ENCODE results near the gene GLRA3. TPM values are rescaled to one million over a fixed set of nuclear protein-coding genes. Genes with fewer than 3 reads are reported as not detected.

The GLRA3 gene
- total RNA-seq, 1 donor from 2014 or later: not detected

DNA sequence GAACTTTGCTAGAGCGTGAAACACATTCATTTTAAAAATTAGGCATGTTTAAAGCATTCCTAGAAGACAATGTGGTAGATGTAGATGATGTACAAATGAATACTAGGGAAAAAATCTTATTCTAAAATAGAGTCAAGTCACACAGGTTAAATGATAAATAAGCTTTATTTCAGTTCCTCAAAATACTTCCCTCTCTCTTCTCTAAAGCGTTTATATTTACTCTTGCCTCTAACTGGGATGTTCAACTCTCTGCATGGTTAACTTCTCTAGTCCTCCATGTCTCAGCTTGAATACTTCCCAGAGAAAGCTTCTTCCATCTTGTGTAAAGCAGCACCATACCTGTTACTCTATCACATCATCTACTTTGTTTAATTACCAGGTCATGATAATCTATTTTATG lies 30.9 kb upstream of the GLRA3 start:
- Histone ChIP-seq H3K27ac (no peak overlapping the region), H3K27me3 (no peaks in the 10 kb centered on the region), H3K9me3 (no peaks in the 10 kb centered on the region), H3K4me1 (no peaks in the 10 kb centered on the region), H3K4me3 (no peak overlapping the region), H3K36me3 (no peaks in the 10 kb centered on the region)
- TF ChIP-seq POLR2AphosphoS5 (IDR thresholded peaks at IDR 0.05; ENCODE audit: insufficient read depth in 1 of 2, low read depth in 1 of 2): no peak
- no peak for TF ChIP-seq POLR2A (IDR thresholded peaks at IDR 0.05)
- TF ChIP-seq, protein P1, sequence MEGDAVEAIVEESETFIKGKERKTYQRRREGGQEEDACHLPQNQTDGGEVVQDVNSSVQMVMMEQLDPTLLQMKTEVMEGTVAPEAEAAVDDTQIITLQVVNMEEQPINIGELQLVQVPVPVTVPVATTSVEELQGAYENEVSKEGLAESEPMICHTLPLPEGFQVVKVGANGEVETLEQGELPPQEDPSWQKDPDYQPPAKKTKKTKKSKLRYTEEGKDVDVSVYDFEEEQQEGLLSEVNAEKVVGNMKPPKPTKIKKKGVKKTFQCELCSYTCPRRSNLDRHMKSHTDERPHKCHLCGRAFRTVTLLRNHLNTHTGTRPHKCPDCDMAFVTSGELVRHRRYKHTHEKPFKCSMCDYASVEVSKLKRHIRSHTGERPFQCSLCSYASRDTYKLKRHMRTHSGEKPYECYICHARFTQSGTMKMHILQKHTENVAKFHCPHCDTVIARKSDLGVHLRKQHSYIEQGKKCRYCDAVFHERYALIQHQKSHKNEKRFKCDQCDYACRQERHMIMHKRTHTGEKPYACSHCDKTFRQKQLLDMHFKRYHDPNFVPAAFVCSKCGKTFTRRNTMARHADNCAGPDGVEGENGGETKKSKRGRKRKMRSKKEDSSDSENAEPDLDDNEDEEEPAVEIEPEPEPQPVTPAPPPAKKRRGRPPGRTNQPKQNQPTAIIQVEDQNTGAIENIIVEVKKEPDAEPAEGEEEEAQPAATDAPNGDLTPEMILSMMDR (IDR thresholded peaks at IDR 0.05): no peak
- DNase-seq (ENCODE audit: extremely low spot score in 2 of 2): no peak
- intact Hi-C loops (cut with DNase I): no loop called here

DNA sequence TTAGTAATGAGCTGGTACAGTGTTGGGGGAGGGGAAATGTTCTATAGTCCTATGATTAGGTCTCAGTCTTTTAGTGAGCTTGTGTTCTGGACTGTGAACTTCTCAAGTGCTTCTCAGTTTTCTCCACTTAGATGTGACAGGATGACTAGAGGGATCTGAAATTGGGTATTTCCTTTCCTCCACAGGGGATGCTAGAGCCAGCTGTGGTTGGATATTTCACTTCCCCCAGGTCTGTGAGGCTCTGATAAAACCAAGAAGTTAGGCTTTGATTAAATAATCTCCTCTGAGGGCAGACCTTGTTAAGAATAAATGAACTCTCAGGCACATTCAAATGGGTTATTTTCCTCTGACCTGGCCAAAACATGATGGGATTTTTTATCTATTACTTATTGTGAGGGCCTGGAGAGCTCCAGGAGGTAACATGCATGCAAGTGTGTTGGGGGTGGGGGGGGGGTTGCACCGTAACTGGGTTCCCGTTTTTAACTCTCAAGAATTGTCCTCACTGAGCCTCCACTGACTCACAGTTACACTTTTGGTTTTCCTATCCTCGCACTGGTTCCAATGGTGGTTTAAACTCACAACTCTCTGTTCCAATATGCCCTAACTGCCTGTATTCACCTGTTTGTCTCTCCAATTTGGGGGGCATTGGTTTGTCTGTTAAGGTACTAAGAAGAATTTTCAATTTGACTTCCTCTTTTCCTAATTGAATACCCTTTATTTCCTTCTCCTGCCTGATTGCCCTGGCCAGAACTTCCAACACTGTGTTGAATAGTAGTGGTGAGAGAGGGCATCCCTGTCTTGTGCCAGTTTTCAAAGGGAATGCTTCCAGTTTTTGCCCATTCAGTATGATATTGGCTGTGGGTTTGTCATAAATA lies 28.1 kb upstream of the GLRA3 start:
- Histone ChIP-seq H3K4me3 (no peak overlapping the region), H3K27ac (no peak overlapping the region), H3K36me3 (no peaks in the 10 kb centered on the region), H3K27me3 (no peaks in the 10 kb centered on the region), H3K4me1 (no peaks in the 10 kb centered on the region), H3K9me3 (no peaks in the 10 kb centered on the region)
- TF ChIP-seq, protein P1 (IDR thresholded peaks at IDR 0.05): no peak
- TF ChIP-seq POLR2A (IDR thresholded peaks at IDR 0.05) (no peak), POLR2AphosphoS5 (IDR thresholded peaks at IDR 0.05; ENCODE audit: insufficient read depth in 1 of 2, low read depth in 1 of 2) (no peak)
- DNase-seq (ENCODE audit: extremely low spot score in 2 of 2): no peak
- intact Hi-C loops (cut with DNase I): no loop called here

GRCh38 chr4:174855050-174855449 lies 26.0 kb upstream of the GLRA3 start:
- H3K27me3 ChIP-seq: no peaks in the 10 kb centered on the region
- TF ChIP-seq, protein P1 (IDR thresholded peaks at IDR 0.05): no peak
- TF ChIP-seq POLR2A (IDR thresholded peaks at IDR 0.05): no peak
- TF ChIP-seq POLR2AphosphoS5 (IDR thresholded peaks at IDR 0.05; ENCODE audit: insufficient read depth in 1 of 2, low read depth in 1 of 2): no peak
- H3K4me1 ChIP-seq: no peaks in the 10 kb centered on the region
- no peak for DNase-seq (ENCODE audit: extremely low spot score in 2 of 2)
- H3K36me3 ChIP-seq: no peaks in the 10 kb centered on the region
- H3K9me3 ChIP-seq: no peaks in the 10 kb centered on the region
- intact Hi-C loops (cut with DNase I): no loop called here
- H3K4me3 ChIP-seq: no peak overlapping the region
- no peak overlapping the region for H3K27ac ChIP-seq

DNA sequence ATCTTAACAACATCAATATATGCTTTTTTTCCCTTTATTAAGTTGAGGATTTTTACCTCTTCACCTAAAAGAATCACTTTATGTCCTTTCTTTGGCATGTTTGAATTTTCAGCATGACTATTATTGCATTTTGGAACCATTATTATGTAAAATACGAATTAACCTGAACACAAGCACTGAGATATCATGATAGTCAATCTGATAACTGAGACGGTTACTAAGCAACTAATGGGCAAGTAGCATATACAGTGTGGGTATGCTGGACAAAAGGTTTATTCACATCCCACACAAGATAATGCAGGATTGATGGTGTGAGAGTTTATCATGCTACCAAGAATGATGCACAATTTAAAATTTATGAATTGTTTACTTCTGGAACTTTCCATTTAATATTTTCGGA lies 24.6 kb upstream of the GLRA3 start:
- intact Hi-C loops (cut with DNase I): no loop called here
- Histone ChIP-seq H3K27ac (no peak overlapping the region), H3K4me1 (no peaks in the 10 kb centered on the region), H3K4me3 (no peak overlapping the region), H3K9me3 (no peaks in the 10 kb centered on the region), H3K27me3 (no peaks in the 10 kb centered on the region), H3K36me3 (no peaks in the 10 kb centered on the region)
- no peak for DNase-seq (ENCODE audit: extremely low spot score in 2 of 2)
- TF ChIP-seq, protein P1 (IDR thresholded peaks at IDR 0.05): no peak
- TF ChIP-seq POLR2A (IDR thresholded peaks at IDR 0.05) (no peak), POLR2AphosphoS5 (IDR thresholded peaks at IDR 0.05; ENCODE audit: insufficient read depth in 1 of 2, low read depth in 1 of 2) (no peak)

DNA sequence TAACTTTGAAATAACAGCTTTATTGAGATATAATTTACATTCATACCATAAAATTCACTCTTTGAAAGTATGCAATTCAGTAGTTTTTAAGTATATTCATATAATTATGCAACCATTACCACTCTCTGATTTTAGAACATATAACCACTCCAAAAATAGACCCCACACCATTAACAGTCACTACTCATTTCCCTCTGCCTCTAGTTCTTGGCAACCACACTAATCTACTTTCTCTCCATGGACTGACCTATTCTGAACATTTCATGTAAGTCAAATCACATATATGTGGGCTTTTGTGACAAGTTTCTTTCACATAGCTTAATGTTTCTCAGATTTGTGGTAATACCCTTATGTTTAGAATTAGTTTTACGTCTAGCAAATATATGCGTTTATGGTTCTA lies 19.5 kb upstream of the GLRA3 start:
- H3K4me1 ChIP-seq: no peaks in the 10 kb centered on the region
- TF ChIP-seq, protein P1 (IDR thresholded peaks at IDR 0.05): no peak
- TF ChIP-seq POLR2A (IDR thresholded peaks at IDR 0.05) (no peak), POLR2AphosphoS5 (IDR thresholded peaks at IDR 0.05; ENCODE audit: insufficient read depth in 1 of 2, low read depth in 1 of 2) (no peak)

More for the DNA sequence above, 19.5 kb upstream of the GLRA3 start:
- no peak overlapping the region for H3K4me3 ChIP-seq
- no peak for DNase-seq (ENCODE audit: extremely low spot score in 2 of 2)
- no peaks in the 10 kb centered on the region for H3K36me3 ChIP-seq
- intact Hi-C loops (cut with DNase I): no loop called here
- H3K27ac ChIP-seq: no peak overlapping the region
- H3K27me3 ChIP-seq: no peaks in the 10 kb centered on the region
- H3K9me3 ChIP-seq: no peaks in the 10 kb centered on the region

Data from vagina (tissue), 2 donors.